ENCODE results near the gene ASB4.

GRCh38 chr7:95582578-95583293, 97.0 kb downstream of the ASB4 start:
- TF ChIP-seq, protein P1, sequence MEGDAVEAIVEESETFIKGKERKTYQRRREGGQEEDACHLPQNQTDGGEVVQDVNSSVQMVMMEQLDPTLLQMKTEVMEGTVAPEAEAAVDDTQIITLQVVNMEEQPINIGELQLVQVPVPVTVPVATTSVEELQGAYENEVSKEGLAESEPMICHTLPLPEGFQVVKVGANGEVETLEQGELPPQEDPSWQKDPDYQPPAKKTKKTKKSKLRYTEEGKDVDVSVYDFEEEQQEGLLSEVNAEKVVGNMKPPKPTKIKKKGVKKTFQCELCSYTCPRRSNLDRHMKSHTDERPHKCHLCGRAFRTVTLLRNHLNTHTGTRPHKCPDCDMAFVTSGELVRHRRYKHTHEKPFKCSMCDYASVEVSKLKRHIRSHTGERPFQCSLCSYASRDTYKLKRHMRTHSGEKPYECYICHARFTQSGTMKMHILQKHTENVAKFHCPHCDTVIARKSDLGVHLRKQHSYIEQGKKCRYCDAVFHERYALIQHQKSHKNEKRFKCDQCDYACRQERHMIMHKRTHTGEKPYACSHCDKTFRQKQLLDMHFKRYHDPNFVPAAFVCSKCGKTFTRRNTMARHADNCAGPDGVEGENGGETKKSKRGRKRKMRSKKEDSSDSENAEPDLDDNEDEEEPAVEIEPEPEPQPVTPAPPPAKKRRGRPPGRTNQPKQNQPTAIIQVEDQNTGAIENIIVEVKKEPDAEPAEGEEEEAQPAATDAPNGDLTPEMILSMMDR (conservative IDR thresholded peaks at IDR 0.05; ENCODE audit: low read depth, low read length), result no peak
- no peak for TF ChIP-seq EZH2 (IDR thresholded peaks at IDR 0.05; ENCODE audit: borderline replicate concordance, low read depth, low read length, poor library complexity, severe bottlenecking)

All from A673 (cell line).